ENCODE measurements around the gene EIF3L.

GRCh38 chr22:37870273-37870672 is 21.1 kb downstream of the EIF3L start:
- no peak for TF ChIP-seq POLR2A (IDR thresholded peaks at IDR 0.05; ENCODE audit: low read depth, low read length)
- no peak for TF ChIP-seq POLR2AphosphoS5 (IDR thresholded peaks at IDR 0.05; ENCODE audit: low read depth, low read length)
- TF ChIP-seq POU2F2 (IDR thresholded peaks at IDR 0.05; ENCODE audit: low read depth, low read length) = no peak
- no peak for TF ChIP-seq TAF1 (IDR thresholded peaks at IDR 0.05; ENCODE audit: low read depth, low read length)
